WTC11 (cell line): ENCODE measurements around the gene ACTL8. TPM values are rescaled to one million over a fixed set of nuclear protein-coding genes. Genes with fewer than 3 reads are reported as not detected.

Experiments used
- ATAC-seq: fragments of 200-7000 bp; cut with Tn5 transposase; 2 replicates; pipeline ENCODE4 v1.10.0; 2021; ENCODE audit warnings: mild to moderate bottlenecking, moderate library complexity
- CTCF ChIA-PET: fragments of 300-600 bp; sonication (Branson Sonifier 250); formaldehyde crosslinking; loops from one replicate; lab custom pipeline; 2021; ENCODE audit warnings: antibody characterized with exemption; lab: Charles Lee
- POLR2A ChIA-PET: fragments of 350-600 bp; sonication (Branson Sonifier 250); formaldehyde crosslinking; loops from one replicate; lab custom pipeline; 2021; ENCODE audit warnings: antibody characterized with exemption; lab: Charles Lee
- DNase-seq: peaks from one replicate; pipeline ENCODE4 v3.0.0; 2021; ENCODE audit warnings: low spot score
- H3K27ac Mint-ChIP-seq: 2 replicates; pipeline ENCODE4 v1.8.0; 2021; ENCODE audit warnings: mixed read lengths
- H3K27me3 Mint-ChIP-seq: 2 replicates; pipeline ENCODE4 v1.8.0; 2021; ENCODE audit warnings: low read depth, mild to moderate bottlenecking, moderate library complexity, mixed read lengths
- H3K36me3 Mint-ChIP-seq: 2 replicates; pipeline ENCODE4 v1.8.0; 2021; ENCODE audit warnings: mixed read lengths
- H3K4me1 Mint-ChIP-seq: 2 replicates; pipeline ENCODE4 v1.8.0; 2022; ENCODE audit warnings: mixed read lengths
- H3K4me3 Mint-ChIP-seq: 2 replicates; pipeline ENCODE4 v1.8.0; 2021; ENCODE audit warnings: mild to moderate bottlenecking, moderate library complexity, mixed read lengths
- H3K9me3 Mint-ChIP-seq: 2 replicates; pipeline ENCODE4 v1.8.0; 2021; ENCODE audit warnings: mixed read lengths
- ATF1 ChIP-seq: sonication (generic); formaldehyde crosslinking; IDR thresholded peaks from 2 replicates; pipeline ENCODE4 v1.8.1; 2023; ENCODE audit warnings: mild to moderate bottlenecking, moderate library complexity, missing genetic modification reagents
- CREB1 ChIP-seq: sonication (generic); formaldehyde crosslinking; IDR thresholded peaks from 2 replicates; pipeline ENCODE4 v1.8.0; 2023; ENCODE audit warnings: mild to moderate bottlenecking, missing genetic modification reagents
- ETV6 ChIP-seq: sonication (generic); formaldehyde crosslinking; IDR thresholded peaks from 2 replicates; pipeline ENCODE4 v1.8.1; 2022; ENCODE audit warnings: mild to moderate bottlenecking, missing genetic modification reagents
- FOXJ3 ChIP-seq: sonication (generic); formaldehyde crosslinking; IDR thresholded peaks from 2 replicates; pipeline ENCODE4 v1.9.0; 2021; ENCODE audit warnings: missing genetic modification reagents, mild to moderate bottlenecking, borderline replicate concordance
- FOXP1 ChIP-seq: sonication (generic); formaldehyde crosslinking; IDR thresholded peaks from 2 replicates; pipeline ENCODE4 v1.8.0; 2022; ENCODE audit warnings: missing genetic modification reagents, mild to moderate bottlenecking, moderate library complexity, borderline replicate concordance
- HMGXB4 ChIP-seq: sonication (generic); formaldehyde crosslinking; IDR thresholded peaks from 2 replicates; pipeline ENCODE4 v1.8.1; 2023; ENCODE audit warnings: mild to moderate bottlenecking, moderate library complexity, missing genetic modification reagents
- NR3C1 ChIP-seq: sonication (generic); formaldehyde crosslinking; conservative IDR thresholded peaks from 2 replicates; pipeline ENCODE4 v1.8.1; 2023; ENCODE audit warnings: low read depth, mild to moderate bottlenecking, missing genetic modification reagents
- SMAD3 ChIP-seq: sonication (generic); formaldehyde crosslinking; IDR thresholded peaks from 2 replicates; pipeline ENCODE4 v1.8.0; 2022; ENCODE audit warnings: missing genetic modification reagents, mild to moderate bottlenecking, borderline replicate concordance
- ZMAT4 ChIP-seq: fragments of 250-450 bp; sonication (Bioruptor Pico); IDR thresholded peaks from 2 replicates; pipeline ENCODE4 v1.9.0; 2021; ENCODE audit warnings: mild to moderate bottlenecking
- ZNF121 ChIP-seq: sonication (generic); formaldehyde crosslinking; IDR thresholded peaks from 2 replicates; pipeline ENCODE4 v1.8.0; 2023; ENCODE audit warnings: missing genetic modification reagents
- ZNF219 ChIP-seq: sonication (generic); formaldehyde crosslinking; IDR thresholded peaks from 2 replicates; pipeline ENCODE4 v1.8.0; 2023; ENCODE audit warnings: missing genetic modification reagents, mild to moderate bottlenecking, borderline replicate concordance
- ZNF317 ChIP-seq: sonication (generic); formaldehyde crosslinking; IDR thresholded peaks from 2 replicates; pipeline ENCODE4 v1.8.1; 2023; ENCODE audit warnings: low read depth, mild to moderate bottlenecking, moderate library complexity, missing genetic modification reagents, borderline replicate concordance
- ZNF512 ChIP-seq: sonication (generic); formaldehyde crosslinking; IDR thresholded peaks from 2 replicates; pipeline ENCODE4 v1.8.1; 2022; ENCODE audit warnings: missing genetic modification reagents, borderline replicate concordance
- total RNA-seq: library from RNA; stranded (reverse); gene quantifications from 3 replicates; pipeline ENCODE4 v1.2.3, GENCODE V29; 2021
- TF ChIP-seq, protein P1 (sequence below): sonication (generic); formaldehyde crosslinking; IDR thresholded peaks from 2 replicates; pipeline ENCODE4 v1.8.0; 2023; ENCODE audit warnings: mild to moderate bottlenecking, missing genetic modification reagents
- TF ChIP-seq, protein P2 (sequence below): fragments of 200-600 bp; IDR thresholded peaks from 2 replicates; pipeline ENCODE4 v1.8.0; 2022; ENCODE audit warnings: antibody characterized with exemption
- TF ChIP-seq, protein P3 (sequence below): sonication (generic); formaldehyde crosslinking; IDR thresholded peaks from 2 replicates; pipeline ENCODE4 v1.8.0; 2022; ENCODE audit warnings: mild to moderate bottlenecking, missing genetic modification reagents
- TF ChIP-seq, protein P4 (sequence below): sonication (generic); formaldehyde crosslinking; IDR thresholded peaks from 2 replicates; pipeline ENCODE4 v1.8.1; 2022; ENCODE audit warnings: mild to moderate bottlenecking, moderate library complexity, missing genetic modification reagents

ACTL8 gene
- total RNA-seq, 1 experiment from 2014 or later, result 1.6 TPM

DNA sequence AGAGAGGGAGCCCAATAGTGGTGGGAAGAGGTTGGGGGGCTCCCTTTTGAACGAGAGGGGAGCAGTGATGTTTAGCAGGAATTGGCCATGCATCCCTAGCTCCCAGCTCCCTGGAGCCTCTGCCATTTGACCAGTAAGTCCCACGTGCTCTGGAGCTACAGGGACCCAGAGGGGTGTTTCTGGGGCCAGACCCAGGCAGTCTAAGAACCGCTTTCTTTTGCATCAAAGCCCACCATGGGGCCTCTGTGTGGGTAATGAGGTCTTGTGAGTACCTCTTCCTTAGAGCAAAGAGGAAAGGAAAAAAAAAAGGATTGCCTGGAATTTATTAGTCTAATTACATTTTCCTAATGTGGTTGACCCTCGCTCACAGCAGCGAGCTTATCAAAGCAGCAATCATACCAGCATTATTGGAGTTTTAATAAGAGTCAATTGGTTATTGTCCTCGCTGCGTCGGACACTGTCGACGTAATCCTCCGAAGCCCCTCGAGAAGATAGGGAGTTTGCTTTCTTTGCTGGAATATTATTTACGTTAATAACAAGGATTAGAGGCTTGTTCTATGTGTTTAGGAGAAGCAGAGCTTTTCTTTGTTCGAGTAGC lies 17.6 kb downstream of the ACTL8 start (continued):
- TF ChIP-seq, protein P1, sequence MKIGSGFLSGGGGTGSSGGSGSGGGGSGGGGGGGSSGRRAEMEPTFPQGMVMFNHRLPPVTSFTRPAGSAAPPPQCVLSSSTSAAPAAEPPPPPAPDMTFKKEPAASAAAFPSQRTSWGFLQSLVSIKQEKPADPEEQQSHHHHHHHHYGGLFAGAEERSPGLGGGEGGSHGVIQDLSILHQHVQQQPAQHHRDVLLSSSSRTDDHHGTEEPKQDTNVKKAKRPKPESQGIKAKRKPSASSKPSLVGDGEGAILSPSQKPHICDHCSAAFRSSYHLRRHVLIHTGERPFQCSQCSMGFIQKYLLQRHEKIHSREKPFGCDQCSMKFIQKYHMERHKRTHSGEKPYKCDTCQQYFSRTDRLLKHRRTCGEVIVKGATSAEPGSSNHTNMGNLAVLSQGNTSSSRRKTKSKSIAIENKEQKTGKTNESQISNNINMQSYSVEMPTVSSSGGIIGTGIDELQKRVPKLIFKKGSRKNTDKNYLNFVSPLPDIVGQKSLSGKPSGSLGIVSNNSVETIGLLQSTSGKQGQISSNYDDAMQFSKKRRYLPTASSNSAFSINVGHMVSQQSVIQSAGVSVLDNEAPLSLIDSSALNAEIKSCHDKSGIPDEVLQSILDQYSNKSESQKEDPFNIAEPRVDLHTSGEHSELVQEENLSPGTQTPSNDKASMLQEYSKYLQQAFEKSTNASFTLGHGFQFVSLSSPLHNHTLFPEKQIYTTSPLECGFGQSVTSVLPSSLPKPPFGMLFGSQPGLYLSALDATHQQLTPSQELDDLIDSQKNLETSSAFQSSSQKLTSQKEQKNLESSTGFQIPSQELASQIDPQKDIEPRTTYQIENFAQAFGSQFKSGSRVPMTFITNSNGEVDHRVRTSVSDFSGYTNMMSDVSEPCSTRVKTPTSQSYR (CRISPR knock-in tag), result no peak
- TF ChIP-seq, protein P2, sequence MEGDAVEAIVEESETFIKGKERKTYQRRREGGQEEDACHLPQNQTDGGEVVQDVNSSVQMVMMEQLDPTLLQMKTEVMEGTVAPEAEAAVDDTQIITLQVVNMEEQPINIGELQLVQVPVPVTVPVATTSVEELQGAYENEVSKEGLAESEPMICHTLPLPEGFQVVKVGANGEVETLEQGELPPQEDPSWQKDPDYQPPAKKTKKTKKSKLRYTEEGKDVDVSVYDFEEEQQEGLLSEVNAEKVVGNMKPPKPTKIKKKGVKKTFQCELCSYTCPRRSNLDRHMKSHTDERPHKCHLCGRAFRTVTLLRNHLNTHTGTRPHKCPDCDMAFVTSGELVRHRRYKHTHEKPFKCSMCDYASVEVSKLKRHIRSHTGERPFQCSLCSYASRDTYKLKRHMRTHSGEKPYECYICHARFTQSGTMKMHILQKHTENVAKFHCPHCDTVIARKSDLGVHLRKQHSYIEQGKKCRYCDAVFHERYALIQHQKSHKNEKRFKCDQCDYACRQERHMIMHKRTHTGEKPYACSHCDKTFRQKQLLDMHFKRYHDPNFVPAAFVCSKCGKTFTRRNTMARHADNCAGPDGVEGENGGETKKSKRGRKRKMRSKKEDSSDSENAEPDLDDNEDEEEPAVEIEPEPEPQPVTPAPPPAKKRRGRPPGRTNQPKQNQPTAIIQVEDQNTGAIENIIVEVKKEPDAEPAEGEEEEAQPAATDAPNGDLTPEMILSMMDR, result no peak
- no peak for TF ChIP-seq FOXP1 (CRISPR knock-in tag)
- no peak for TF ChIP-seq NR3C1 (CRISPR knock-in tag)
- TF ChIP-seq, all 79 proteins: peak for 0

GRCh38 chr1:17773591-17774326 lies 18.6 kb downstream of the ACTL8 start:
- Mint-ChIP-seq H3K36me3 (no peaks in the 10 kb centered on the region), H3K27me3 (no peaks in the 10 kb centered on the region), H3K9me3 (no peaks in the 10 kb centered on the region), H3K27ac (no peak overlapping the region), H3K4me1 (no peaks in the 10 kb centered on the region; the same call in 1 of the 2 replicates), H3K4me3 (no peak overlapping the region)
- TF ChIP-seq ZNF121 (CRISPR knock-in tag) (peak; percentile 16; the same call in 1 of the 2 replicates), CREB1 (no peak)
- CTCF ChIA-PET, result interaction anchor here (0.6 to 2.6 kb wide), 19 partner anchors 10 to 807 kb away, joined by 3 to 23 read pairs (median 4); no protein-coding TSS in a partner anchor
- ATAC-seq, result peak; percentile 38; the same call in 1 of the 2 replicates
- POLR2A ChIA-PET, result interaction anchor here (1.0 kb wide), 1 partner anchor 9 kb away, joined by 3 read pairs; no protein-coding TSS in a partner anchor
- DNase-seq, result no peak

DNA sequence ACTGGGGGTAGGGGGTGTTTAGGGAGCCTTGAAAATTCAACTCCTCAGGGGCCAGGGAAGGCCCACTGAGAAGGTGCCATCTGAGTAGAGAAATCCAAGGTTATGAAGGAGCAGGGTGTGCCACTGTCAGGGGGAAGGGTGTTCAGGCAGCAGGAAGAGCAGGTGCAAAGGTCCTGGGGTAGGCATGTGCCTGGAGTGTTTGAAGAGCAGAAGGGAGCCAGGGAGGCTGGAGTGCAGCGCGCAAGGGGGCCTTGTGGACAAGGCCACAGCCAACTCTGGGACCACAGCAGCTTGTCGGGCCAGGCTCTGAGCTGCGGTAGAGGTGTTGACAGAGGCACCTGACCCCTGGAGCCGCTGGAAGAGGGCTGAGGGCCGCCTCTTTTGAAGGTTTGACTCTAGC lies 19.3 kb downstream of the ACTL8 start:
- H3K9me3 Mint-ChIP-seq, result peaks cover 4% of the 10 kb centered on the region
- H3K27ac Mint-ChIP-seq, result no peak overlapping the region
- H3K27me3 Mint-ChIP-seq, result no peaks in the 10 kb centered on the region; the same call in 1 of the 2 replicates
- no peaks in the 10 kb centered on the region; the same call in 1 of the 2 replicates for H3K4me1 Mint-ChIP-seq
- H3K36me3 Mint-ChIP-seq, result no peaks in the 10 kb centered on the region
- CTCF ChIA-PET, result interaction anchor here (0.6 to 2.6 kb wide), 13 partner anchors 11 to 807 kb away, joined by 3 to 23 read pairs (median 4); no protein-coding TSS in a partner anchor
- no peak for DNase-seq
- POLR2A ChIA-PET, result interaction anchor here (1.0 kb wide), 1 partner anchor 8 kb away, joined by 3 read pairs; no protein-coding TSS in a partner anchor
- ATAC-seq, result no peak
- no peak overlapping the region for H3K4me3 Mint-ChIP-seq
- TF ChIP-seq FOXJ3, result no peak
- no peak for TF ChIP-seq ETV6 (CRISPR knock-in tag)
- no peak for TF ChIP-seq ZNF219 (CRISPR knock-in tag)
- TF ChIP-seq ZMAT4 (CRISPR knock-in tag), result no peak
- TF ChIP-seq, protein P1 (CRISPR knock-in tag), result no peak
- no peak for TF ChIP-seq ZNF512 (CRISPR knock-in tag)
- no peak for TF ChIP-seq HMGXB4 (CRISPR knock-in tag)
- TF ChIP-seq ZNF317 (CRISPR knock-in tag), result no peak
- no peak for TF ChIP-seq SMAD3 (CRISPR knock-in tag)
- TF ChIP-seq, protein P3, sequence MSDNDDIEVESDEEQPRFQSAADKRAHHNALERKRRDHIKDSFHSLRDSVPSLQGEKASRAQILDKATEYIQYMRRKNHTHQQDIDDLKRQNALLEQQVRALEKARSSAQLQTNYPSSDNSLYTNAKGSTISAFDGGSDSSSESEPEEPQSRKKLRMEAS (CRISPR knock-in tag), result no peak
- TF ChIP-seq, protein P4, sequence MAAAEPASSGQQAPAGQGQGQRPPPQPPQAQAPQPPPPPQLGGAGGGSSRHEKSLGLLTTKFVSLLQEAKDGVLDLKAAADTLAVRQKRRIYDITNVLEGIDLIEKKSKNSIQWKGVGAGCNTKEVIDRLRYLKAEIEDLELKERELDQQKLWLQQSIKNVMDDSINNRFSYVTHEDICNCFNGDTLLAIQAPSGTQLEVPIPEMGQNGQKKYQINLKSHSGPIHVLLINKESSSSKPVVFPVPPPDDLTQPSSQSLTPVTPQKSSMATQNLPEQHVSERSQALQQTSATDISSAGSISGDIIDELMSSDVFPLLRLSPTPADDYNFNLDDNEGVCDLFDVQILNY (CRISPR knock-in tag), result no peak
- no peak for TF ChIP-seq ATF1 (CRISPR knock-in tag)
